BJ (cell line): ENCODE results near the gene MKKS. TPM values are rescaled to one million over a fixed set of nuclear protein-coding genes. Genes with fewer than 3 reads are reported as not detected.

Source experiments
- CTCF ChIA-PET: fragments of 350-600 bp; formaldehyde crosslinking; extraction: SDS; loops from one replicate; lab custom pipeline; 2021; ENCODE audit warnings: antibody characterized with exemption, inconsistent platforms; lab: Yijun Ruan, JAX
- POLR2A ChIA-PET: fragments of 300-600 bp; sonication (Branson Sonifier 250); formaldehyde crosslinking; extraction: SDS; loops from one replicate; lab custom pipeline; 2021; ENCODE audit warnings: antibody characterized with exemption; lab: Charles Lee
- DNase-seq: peaks from one replicate; pipeline ENCODE4 v3.0.0-alpha.2; 2011; ENCODE audit warnings: low read depth
- H3K27me3 ChIP-seq: 2 replicates; pipeline ENCODE4 v1.6.0; 2011; ENCODE audit warnings: low read length; ENCODE audit not compliant: control insufficient read depth, insufficient read depth
- H3K36me3 ChIP-seq: 2 replicates; pipeline ENCODE4 v1.5.1; 2011; ENCODE audit warnings: low read length; ENCODE audit not compliant: control insufficient read depth, insufficient read depth
- H3K4me3 ChIP-seq: 2 replicates; pipeline ENCODE4 v1.5.1; 2011; ENCODE audit warnings: low read depth, mild to moderate bottlenecking, control low read depth, low read length
- polyA plus RNA-seq: library from polyadenylated mRNA; depleted of rRNA; stranded (reverse); fragments of >200 nt; gene quantifications from 2 replicates; pipeline ENCODE4 v1.2.3, GENCODE V29; 2011
- TF ChIP-seq, protein P1 (sequence below): IDR thresholded peaks from 2 replicates; pipeline ENCODE4 v1.5.1; 2011; ENCODE audit warnings: low read depth, mild to moderate bottlenecking, control low read depth, inconsistent platforms, low read length, moderate library complexity; ENCODE audit not compliant: insufficient read depth

MKKS gene
- polyA plus RNA-seq, 1 experiment, result 8.0 TPM

DNA sequence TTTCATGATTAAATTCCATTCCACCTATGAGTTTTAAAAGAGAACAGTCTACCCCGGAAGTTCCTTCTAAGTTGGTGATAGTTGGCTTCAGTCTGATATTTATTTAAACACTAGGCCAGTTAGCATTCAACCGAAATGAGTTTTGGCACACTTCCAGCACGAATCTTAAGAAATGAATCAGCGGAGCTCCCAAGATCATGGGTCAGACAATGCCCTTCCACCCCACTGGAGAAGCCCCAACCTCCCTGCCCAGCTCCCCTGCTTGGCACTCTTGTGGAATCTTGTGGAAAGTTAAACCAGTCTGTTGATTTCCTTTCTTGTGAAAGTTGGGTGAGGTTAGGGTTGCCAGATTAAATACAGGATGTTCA is 64.3 kb downstream of the MKKS start:
- H3K36me3 ChIP-seq, result no peaks in the 10 kb centered on the region
- POLR2A ChIA-PET, result no interaction called here
- H3K27me3 ChIP-seq, result no peaks in the 10 kb centered on the region
- CTCF ChIA-PET, result interaction anchor here (0.6 to 4.5 kb wide), 2 partner anchors 11 to 22 kb away, joined by 3 to 16 read pairs; no protein-coding TSS in a partner anchor
- no peak overlapping the region for H3K4me3 ChIP-seq
- TF ChIP-seq, protein P1, sequence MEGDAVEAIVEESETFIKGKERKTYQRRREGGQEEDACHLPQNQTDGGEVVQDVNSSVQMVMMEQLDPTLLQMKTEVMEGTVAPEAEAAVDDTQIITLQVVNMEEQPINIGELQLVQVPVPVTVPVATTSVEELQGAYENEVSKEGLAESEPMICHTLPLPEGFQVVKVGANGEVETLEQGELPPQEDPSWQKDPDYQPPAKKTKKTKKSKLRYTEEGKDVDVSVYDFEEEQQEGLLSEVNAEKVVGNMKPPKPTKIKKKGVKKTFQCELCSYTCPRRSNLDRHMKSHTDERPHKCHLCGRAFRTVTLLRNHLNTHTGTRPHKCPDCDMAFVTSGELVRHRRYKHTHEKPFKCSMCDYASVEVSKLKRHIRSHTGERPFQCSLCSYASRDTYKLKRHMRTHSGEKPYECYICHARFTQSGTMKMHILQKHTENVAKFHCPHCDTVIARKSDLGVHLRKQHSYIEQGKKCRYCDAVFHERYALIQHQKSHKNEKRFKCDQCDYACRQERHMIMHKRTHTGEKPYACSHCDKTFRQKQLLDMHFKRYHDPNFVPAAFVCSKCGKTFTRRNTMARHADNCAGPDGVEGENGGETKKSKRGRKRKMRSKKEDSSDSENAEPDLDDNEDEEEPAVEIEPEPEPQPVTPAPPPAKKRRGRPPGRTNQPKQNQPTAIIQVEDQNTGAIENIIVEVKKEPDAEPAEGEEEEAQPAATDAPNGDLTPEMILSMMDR, result no peak
- no peak for DNase-seq

DNA sequence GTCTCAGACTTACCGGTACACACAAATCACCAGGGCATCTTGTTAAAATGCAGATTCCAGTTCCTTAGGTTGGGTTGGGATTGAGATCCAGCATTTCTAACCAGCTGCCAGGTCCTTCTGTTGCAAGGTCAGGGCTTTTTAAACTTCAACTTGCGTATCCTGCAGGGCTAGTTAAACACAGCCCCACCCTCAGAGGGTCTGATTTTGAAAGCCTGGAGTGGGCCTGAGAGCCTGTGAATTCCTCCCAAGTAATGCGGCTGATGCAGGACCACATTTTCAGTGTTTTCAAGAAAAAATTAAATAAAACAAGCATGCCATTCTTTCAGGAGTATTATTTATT is 65.3 kb downstream of the MKKS start:
- Histone ChIP-seq H3K27me3 (no peaks in the 10 kb centered on the region), H3K4me3 (no peak overlapping the region), H3K36me3 (no peaks in the 10 kb centered on the region)
- DNase-seq, result no peak
- TF ChIP-seq, protein P1, result no peak
- CTCF ChIA-PET, result interaction anchor here (4.5 kb wide), 1 partner anchor 10 kb away, joined by 16 read pairs; no protein-coding TSS in a partner anchor
- POLR2A ChIA-PET, result no interaction called here

DNA sequence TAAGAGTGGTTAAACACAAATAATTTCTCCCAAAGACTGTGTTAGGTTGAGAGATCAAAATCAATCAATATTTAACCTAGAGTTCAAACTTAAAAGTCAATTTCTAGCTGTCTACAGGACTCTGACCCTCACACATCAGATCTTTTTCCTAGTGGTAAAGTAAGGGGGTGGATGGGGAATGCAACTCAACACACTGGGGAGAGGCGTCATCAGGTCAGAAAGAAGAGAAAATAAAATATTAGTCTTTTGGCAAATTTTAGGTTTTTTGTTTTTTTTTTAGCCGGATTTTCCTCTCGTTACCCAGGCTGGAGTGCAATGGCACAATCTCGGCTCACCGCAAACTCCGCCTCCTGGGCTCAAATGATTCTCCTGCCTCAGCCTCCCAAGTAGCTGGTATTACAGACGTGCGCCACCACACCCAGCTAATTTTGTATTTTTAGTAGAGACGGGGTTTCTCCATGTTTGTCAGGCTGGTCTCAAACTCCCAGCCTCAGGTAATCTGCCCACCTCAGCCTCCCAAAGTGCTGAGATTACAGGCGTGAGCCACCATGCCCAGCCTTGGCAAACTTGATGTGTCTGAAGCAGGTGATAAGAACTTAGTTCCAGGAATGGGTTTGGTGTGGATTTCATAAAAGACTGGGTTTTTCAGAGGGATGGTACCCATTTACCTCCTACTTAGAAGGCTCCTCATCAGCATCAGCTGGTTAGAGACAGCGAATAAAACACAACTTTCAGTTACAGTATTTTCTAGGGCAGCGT is 65.9 kb downstream of the MKKS start:
- no peaks in the 10 kb centered on the region for H3K27me3 ChIP-seq
- ChIA-PET POLR2A (no interaction called here), CTCF (interaction anchor here (4.5 kb wide), 1 partner anchor 10 kb away, joined by 16 read pairs; no protein-coding TSS in a partner anchor)
- no peak for DNase-seq
- no peaks in the 10 kb centered on the region for H3K36me3 ChIP-seq
- TF ChIP-seq, protein P1, result no peak
- no peak overlapping the region for H3K4me3 ChIP-seq

DNA sequence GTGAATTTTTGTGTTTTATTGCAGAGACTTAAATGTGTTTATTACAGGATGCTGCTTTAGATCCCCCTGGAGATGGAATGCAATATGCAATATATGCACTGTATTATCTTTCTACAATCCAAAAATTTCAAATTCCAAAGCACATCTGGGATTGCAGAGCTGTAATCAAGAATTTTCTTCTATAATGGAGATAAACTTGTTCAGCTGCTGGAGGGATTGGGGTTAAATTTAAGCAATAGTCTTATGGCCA is 66.4 kb downstream of the MKKS start:
- ChIA-PET CTCF (interaction anchor here (4.5 kb wide), 1 partner anchor 9 kb away, joined by 16 read pairs; no protein-coding TSS in a partner anchor), POLR2A (no interaction called here)
- Histone ChIP-seq H3K27me3 (no peaks in the 10 kb centered on the region), H3K36me3 (no peaks in the 10 kb centered on the region), H3K4me3 (no peak overlapping the region)
- TF ChIP-seq, protein P1, result no peak
- no peak for DNase-seq

DNA sequence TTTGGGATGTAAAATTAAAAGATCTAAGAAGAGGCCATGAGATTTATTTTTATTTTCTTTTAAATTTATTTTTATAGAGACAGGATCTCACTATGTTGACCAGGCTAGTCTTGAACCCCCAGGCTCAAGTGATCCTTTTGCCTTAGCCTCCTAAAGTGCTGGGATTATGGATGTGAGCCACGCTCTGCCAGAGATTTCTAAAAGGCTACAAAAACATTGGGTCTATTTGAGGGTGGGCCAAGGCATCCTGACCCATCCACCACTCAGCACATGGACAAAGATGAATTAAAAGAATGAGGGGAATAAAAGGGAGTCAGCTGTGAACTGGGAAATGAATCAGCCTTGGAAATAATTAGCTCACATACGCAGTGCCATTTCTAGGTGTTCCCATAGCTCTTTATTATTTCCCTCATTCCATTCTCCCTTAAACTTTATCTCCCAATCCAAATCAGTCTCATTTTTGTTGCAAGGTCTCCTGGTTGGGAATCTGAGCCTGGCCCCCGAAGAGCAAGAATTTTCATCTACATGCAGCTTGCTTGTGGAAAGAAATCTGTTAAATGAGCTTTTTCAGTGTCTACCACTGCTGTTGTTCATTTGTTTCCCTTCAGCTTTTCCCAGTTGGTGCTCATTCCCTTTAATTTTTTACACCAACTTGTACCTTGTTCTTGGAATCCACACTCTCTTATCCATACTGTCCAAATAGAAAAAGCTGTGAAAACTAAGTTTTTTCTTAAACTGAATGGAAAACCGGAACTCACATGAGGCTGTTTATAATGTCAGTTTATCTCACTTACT is 66.9 kb downstream of the MKKS start:
- DNase-seq, result no peak
- H3K36me3 ChIP-seq, result no peaks in the 10 kb centered on the region
- H3K4me3 ChIP-seq, result no peak overlapping the region
- no peaks in the 10 kb centered on the region for H3K27me3 ChIP-seq
- ChIA-PET CTCF (interaction anchor here (4.5 kb wide), 1 partner anchor 9 kb away, joined by 16 read pairs; no protein-coding TSS in a partner anchor), POLR2A (no interaction called here)
- TF ChIP-seq, protein P1, result no peak
